Hematopoietic multipotent progenitor cell treated with erythropoietin and hydrocortisone succinate and interleukin-3 and kit ligand, for 17 days (in vitro differentiated cells): ENCODE data around the gene ERAS.

Experiments
- DNase-seq: peaks from one replicate; pipeline ENCODE4 v3.0.0-alpha.2; 2015; ENCODE audit warnings: low spot score

The ERAS gene, protein sequence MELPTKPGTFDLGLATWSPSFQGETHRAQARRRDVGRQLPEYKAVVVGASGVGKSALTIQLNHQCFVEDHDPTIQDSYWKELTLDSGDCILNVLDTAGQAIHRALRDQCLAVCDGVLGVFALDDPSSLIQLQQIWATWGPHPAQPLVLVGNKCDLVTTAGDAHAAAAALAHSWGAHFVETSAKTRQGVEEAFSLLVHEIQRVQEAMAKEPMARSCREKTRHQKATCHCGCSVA

DNA sequence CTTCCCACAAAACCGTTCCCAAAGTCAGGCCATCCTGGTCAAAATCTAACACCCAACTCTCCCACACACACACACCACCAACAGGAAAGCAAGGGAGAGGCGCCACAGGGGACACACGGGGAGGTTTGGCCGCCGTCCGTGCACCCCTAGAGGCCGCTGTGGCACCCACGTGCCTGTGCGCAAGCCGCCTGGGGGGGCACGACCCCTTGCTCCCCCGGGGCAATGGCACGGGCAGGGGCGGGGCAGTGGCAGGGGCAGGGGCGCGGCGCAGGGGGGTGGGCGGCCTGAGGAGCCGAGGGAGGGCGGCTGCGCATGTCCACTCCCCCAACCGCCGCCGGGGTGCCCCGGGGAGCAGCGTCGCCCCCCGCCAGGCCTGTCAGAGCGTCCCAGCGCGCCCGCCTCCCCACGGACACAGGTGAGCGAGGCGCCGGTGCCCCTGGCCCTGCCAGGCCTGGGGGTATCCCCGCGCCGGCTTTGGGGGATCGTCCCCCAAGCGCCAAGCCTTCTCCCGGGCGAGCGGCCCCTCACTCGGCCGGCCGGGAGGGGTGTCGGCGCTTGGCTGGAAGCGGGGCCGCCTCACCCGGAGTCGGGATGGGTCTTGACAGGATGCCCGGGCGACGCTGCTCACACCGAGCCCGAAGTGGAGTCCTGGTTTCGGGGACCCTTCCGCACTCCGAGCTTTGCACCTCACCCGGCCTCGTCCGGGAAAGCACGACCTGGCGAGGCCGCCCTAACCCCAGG is at the start of gene ERAS:
Gene ERAS, plus strand, starts transcription at position 379 of the 741 bp plus-strand sequence. CDS start 2,611 bp downstream, outside the sequence.
- no peak for DNase-seq

DNA sequence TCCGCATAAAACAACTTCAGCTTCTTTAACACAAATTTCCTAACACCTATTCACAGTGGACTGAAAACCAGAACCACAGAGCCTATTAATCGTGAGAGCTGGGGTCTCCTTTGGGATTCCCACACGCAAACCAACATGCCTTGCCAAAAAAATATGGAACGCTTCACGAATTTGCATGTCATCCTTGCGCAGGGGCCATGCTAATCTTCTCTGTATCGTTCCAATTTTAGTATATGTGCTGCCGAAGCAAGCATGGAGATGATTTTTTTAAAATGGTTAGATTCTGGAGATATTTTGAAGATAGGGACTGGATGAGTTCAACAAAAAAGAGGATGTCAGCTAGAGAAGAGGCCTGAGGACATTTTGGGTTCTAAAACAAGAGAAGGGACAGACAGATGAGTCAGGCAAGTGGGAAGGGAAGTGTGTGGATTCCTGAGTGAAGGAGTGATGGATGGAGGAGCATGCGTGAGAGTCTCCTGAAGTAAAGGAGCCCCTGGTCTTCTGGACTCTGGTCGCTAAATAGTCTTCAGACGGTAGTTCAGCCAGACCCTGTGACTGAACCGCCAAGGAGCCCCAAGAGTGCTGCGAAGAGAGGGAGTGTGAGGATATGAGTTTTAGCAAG is 49.4 kb upstream of the ERAS start:
- DNase-seq: no peak

DNA sequence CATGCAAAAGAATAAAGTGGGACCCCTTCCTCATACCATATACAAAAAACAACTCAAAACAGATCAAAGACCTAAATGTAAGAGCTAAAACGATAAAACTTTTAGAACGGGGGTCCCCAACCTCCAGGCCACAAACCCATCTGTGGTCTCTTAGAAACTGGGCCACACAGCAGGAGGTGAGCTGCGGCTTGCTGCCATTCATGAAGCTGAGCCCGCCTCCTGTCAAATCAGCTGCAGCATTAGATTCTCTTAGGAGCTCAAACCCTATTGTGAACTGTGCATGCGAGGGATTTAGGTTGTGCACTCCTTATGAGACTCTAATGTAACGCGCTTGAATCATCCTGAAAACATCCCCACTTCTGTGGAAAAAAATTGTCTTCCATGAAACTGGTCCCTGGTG is 46.9 kb upstream of the ERAS start:
- DNase-seq: no peak

DNA sequence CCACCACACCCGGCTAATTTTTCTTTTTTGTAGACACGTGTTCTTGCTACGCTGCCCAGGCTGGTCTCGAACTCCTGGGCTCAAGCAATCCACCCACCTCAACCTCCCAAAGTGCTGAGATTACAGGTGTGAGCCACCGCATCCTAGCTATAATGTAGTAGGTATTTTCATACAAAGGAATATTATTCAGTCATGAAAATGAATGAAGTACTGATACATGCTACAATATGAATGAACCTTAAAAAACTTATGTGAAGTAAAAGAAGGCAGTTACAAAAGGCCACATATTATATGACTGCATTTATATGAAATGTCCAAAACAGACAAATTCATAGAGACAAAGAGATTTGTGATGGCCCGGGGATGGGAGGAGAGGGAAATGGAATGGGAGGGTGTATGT is 44.6 kb upstream of the ERAS start:
- DNase-seq: peak; percentile 15

DNA sequence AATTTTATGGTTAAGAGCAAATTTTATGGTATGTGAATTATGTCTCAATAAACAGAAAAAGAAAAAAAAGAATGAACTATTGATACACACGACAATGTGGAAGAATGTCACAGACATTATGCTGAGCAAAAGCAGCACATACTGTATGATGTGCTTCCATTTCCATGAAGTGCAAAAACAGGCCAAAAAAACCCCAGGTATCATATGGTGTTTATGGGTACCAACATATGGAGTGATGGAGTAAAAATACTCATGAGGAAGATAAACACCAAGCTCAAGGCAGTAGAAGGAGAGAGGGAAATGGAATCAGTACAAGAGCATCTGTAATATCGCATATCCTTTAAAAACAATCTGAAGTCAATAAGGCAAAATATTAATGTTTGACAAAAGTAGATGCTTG is 44.1 kb upstream of the ERAS start:
- no peak for DNase-seq

DNA sequence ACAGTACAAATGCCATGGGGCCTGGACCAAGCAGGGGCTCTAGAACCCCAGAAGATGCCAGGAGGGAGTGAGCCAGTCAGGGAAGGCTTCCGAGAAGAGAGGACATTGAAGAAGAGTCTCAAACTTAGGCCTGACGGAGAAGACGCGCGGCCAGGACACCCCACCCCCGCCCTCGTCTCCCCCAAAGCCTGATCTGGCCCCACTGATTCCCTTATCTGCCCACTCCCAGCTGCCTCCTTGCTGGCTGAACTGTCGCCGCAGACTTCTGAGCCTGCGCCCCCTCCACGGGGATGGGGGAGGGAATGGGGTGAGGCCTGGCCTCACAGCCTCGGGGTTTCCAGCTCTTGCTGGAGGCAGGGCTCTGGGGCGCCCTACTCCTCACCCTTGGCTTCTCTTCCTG is 43.5 kb upstream of the ERAS start:
- peak; percentile 88 for DNase-seq

DNA sequence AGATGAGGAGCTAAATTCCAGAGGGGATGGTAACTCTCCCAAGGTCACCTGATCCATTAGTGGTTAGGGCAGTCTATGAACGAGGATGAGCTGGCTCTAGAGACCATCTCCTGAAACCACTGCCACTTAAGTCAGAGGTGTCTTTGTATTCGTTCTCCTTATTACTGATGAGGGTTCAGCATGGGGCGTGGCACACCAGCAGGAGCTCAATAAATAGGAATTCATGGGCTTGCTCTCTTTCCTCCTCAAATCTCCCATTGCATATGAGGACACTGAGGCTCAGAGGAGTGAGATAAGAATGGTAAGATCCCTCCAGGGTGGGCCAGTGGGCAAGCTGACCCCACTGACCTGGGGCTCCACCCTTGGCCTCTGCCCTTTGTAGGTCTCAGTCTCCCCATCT is 41.6 kb upstream of the ERAS start:
- peak; percentile 58 for DNase-seq

DNA sequence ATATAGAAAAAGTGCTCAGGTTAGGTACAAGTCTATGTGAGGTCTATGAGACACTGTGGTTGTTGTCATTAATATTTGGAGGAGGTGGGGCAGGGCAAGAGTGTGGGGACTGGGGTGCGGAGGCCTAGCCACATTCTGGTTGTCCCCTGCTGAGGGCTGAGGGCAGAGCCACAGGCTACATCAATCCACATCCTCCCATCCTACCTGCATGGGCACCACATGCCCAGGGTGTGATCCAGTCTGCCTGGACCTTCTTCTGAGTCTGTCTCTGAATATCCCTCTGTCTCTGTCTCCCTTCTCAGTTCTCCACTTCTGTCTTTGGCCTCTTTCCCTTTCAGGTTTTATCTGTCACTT is 41.1 kb upstream of the ERAS start:
- DNase-seq: peak; percentile 55

DNA sequence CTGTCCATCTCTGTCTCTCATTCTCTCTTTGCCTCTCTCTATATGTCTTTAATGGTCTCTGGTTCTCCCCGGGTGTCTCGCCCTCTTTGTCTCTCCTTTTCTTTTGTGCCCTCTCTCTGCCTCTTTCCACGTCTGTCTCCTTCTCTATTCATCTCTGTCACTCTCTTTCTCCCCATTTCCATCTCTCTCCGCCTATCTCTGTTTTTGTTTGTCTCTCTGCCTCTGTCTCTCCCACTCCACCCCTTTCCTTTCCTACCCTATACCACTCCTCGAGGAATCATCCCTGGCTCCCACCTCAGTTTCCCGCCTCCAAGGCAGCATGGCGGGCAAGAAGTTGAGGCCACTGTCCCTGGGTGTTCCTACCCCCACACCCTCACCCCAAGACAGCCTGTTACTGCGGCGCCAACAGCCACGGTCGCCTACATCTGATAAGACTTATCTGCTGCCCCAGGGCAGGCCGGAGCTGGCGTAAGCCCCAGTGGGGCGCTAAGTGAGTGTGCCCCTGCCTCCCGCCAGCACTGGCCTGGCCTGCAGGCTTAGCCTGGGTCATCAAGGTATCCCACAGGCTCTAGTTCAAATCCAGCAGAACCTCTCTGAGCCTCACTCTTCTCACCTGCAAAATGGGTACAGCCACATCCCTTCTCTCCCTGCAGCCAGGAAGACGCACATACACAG is 40.6 kb upstream of the ERAS start:
- DNase-seq: peak; percentile 78

DNA sequence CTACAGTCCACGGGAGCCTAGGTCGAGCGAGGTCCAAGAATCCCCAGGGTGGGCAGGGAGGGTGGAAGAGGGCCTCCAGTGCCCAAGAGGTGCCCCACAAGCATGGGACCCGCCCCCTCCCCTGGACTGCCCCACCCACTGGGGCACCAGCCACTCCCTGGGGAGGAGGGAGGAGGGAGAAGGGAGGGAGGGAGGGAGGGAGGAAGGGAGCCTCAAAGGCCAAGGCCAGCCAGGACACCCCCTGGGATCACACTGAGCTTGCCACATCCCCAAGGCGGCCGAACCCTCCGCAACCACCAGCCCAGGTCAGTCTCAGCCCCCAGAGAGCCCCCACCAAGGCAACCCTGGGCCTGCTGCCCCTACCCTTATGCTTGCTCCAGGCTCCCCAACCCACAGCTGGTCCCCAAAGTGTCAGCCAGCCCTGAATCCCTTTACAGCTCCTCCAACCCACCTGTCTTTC is 39.9 kb upstream of the ERAS start, which contains the start of gene GATA1:
Gene GATA1, plus strand, starts transcription at position 250 of the 460 bp plus-strand sequence. CDS start 4,520 bp downstream, outside the sequence.
- peak; percentile 79 for DNase-seq

DNA sequence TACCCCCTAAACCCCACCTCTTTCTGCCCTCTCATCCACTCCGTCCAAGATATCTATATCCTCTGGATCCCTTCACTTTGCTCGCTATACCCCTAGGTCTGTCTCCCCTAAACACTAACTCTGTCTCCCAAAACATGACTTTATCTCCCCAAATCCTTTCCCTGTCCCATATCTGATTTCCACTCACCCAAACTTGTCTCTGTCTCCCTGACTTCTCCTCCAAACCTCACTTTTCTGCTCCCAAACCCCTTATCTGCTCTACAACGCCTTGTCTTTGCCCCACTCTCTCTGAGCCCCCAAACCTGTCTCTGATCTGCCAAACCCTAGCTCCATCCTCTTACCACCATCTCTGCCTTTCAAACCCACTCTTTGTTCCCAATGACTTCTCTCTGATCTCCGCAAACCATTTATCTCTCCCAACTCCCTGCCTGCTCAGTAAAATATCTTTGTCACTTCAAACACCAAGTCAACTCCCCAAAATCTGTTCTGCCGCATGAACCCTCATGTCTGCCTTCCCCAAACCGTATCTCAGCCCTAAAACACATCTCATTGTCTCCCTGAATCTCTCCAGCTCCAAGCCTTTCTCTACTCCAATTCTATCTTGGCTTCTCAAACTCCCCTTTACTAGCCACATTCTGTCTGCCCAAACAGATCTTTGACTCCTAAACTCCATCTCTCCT is 39.3 kb upstream of the ERAS start:
- DNase-seq: peak; percentile 52

DNA sequence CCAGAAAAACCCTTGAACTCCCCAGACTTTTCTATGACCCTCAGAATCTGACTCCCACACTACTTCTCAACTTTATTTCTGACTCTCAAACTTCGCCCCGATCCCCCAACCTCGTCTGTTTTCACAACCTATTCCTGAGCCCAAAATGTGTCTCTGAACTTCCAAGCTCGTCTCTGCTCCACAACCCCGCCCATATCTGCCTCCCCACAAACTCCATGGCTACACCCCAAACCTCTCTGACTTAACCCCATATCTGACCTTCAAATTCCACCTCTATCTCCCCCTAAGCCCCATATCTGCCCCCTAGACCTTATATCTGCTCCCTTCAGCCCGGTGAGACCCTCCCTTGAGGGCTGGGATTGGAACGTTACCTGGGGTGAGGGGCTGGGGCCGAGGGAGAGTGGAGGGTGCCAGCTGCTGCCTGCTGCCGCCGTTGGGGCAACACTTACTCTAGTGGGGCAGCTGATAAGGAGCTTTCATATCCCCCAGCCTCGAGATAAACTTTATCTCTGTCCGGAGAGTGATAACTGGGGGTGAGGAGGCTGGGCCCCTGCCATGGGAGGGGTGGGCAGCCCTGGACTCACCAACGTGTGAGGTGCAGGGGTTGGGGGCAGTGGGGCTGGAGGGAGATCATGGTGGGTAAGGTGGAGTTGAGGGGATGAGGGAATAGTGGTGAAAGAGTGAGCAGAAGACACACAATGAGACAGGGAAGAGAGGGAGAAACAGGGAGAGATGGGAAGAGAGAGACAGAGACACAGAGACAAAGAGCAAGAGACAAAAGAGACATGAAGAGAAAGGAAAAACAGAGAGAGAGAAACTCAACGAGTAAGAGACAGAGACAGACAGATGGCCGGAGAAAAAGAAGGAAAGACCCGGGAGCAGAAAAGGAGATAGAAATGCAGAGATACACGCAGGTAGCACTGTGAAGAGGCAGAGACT is 38.5 kb upstream of the ERAS start:
- peak; percentile 64 for DNase-seq

DNA sequence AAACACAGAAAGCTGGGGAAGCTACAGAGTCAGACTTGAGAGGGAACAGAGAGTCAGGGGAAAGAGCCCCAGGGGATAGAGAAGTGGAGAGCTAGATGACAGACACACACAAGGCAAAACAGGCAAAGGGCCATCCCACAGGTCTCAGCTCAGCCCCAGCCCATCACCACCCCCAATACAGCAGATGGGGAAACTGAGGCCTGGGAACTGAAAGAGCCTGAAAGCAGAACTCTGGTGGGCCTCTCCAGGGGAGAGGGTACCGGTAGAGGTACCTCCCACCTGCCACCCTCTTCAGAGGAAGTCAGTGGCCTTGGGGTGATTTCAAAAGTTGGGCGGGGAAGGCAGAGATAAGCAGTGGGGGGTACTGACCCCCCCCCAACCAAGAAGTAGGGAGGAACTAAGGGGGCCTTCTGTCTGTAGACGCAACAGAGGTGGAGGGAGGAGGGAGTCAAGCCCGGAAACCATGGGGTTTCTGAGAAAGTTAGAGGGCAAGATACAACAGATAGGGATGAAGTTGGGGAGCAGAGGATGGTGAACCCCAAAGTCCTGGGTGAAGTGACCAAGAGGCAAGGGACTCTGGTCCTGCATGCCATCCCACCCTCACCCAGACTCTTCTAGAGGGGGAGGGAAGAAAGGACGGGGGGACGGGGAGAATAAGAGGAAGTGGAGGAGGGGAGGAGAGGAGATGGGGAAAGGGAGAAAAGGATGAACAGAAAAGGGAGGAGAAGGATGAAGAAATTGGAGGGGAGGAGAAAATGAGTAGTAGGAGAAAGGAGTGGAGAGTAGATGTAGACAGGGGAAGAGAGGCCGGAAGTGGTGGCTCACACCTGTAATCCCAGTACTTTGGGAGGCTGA is 36.7 kb upstream of the ERAS start:
- peak; percentile 45 for DNase-seq

DNA sequence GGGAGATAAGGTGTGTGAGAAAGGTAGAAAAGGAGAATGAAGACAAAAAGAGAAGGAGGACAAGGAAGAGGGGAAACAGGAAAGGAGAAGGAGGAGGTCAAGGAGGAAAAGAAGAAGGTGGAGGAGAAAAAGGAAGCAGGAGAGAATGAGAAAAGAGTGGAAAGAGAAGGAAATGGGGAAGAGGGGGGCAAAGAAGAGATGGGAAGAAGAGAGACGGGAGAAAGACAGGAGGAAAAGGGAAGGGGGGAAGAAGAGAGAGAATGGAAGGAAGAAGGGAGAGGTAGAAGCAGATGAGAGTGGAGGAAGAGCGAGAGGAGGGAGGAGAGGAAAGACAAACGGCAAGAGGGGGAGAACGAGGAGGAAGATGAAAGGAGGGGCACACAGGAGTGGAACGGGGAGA is 35.8 kb upstream of the ERAS start:
- DNase-seq: no peak

DNA sequence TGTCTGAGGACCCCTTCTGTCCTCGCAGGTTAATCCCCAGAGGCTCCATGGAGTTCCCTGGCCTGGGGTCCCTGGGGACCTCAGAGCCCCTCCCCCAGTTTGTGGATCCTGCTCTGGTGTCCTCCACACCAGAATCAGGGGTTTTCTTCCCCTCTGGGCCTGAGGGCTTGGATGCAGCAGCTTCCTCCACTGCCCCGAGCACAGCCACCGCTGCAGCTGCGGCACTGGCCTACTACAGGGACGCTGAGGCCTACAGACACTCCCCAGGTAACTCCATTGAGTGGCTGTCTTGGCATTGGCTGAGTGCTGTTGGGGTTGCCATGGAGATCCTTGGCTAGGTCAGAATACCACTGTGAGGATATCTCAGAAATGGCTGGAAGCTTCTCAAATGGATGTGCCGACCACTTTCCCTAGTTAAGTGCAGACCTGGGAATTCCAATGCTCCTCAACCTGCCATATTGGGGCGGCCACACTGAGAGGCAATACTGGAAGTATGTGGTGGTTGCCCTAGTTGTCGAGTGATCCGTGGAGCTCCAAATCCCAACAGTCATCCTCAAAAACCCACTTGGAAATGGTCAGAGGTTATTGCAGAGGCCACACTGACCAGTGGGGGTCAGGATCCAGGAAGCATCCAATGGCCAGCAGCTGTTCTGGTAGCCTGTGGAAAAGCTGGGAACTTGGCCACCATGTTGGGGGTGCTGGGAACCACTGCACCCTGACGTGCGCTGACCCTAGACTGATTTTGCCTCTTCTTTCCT is 35.1 kb upstream of the ERAS start:
- no peak for DNase-seq

DNA sequence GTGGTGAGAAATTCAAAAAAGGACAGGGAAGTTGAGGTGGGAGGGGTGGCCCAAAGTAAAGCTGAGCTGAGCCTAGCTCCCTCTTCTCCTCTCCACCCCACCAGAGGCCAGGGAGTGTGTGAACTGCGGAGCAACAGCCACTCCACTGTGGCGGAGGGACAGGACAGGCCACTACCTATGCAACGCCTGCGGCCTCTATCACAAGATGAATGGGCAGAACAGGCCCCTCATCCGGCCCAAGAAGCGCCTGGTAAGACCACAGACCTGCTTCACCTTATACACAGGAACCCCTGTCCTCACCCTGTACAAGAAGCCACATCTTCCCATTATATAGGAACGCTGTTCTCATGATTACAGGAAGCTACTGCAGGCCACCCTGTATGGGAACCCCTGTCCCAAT is 34.1 kb upstream of the ERAS start:
- DNase-seq: no peak

DNA sequence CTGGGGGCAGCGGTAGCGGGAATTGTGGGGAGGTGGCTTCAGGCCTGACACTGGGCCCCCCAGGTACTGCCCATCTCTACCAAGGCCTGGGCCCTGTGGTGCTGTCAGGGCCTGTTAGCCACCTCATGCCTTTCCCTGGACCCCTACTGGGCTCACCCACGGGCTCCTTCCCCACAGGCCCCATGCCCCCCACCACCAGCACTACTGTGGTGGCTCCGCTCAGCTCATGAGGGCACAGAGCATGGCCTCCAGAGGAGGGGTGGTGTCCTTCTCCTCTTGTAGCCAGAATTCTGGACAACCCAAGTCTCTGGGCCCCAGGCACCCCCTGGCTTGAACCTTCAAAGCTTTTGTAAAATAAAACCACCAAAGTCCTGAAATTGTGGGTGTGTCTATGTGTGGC is 32.4 kb upstream of the ERAS start:
- no peak for DNase-seq

DNA sequence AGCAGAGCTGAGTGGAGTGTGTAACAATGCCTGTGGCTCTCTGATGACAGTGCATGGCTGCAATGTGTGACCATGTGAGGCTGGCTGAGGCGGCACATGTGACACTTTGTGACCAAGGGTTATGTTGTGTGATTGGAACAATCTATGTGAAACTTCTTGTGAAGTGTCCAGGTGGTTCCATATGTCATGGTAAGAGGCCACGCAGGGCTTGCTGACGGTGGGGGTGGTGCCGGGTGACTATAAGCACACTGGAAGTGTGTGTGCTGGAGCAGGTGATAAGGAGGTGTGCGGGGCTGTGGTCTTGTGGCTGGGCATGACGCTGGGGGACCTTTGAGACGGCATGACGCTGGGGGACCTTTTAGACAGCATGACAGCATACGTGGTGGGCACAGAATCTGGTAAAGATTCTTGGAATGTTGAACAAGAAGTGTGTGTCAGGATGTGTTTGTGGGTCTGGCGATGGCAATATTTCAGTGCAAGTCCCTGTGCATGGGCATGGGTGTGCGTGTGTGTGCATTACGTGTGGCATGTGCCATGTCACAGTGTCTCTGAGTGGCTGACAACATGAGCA is 31.9 kb upstream of the ERAS start:
- DNase-seq: peak; percentile 38
